Activated CD8-positive, alpha-beta memory T cell treated with anti-CD3 and anti-CD28 coated beads for 4 hours (primary cell): Measurements from ENCODE around the gene ZNF774.
"Not testable (repeated sequence)": the region's sequence is repeated elsewhere in the genome, so short reads cannot be mapped to it uniquely, and the experiment has no call there.

Experiments used
- DNase-seq, 2 donors: peaks; one replicate each; pipeline ENCODE4 v3.0.0-alpha.2; 2020; ENCODE audit warnings: low read depth in 2 of 2

ZNF774 gene

DNA sequence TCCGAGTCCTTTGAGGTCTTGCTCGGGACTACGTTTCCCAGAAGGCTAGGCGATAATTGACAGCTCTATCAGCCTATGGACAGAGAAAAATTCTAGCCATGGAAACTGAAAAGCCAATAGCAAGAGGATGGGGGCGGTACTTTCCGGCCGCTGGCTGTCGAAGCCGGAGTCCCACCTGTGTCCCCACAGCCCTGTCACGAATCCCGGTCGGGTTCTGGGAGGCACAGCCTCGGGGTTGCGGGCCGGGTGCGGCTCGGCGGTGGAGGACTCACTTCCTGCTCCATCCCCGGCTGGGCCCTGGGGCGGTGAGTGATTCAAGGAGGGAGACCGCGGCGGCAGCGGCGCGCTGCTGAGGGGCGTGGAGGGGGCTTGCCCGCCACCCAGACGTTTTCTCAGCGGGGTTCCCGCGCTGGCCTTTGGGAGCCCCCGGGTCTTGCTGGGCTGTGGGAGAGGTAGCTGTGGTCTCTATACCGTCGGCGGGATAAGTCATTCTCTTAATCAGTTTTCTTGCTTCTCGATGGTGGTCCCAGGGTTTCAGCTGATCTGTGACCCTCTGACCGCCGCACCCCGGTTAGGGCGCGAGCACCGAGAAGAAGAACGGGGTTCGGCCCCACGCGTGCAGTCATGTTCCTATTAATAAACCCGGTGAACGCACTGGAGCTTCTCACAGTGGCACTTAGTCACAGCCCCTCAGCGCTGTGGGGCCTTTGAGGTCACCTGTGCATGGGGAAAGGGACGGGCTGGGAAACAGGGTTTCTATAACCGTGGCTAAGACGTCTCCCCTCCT, at the start of gene ZNF774:
Gene ZNF774, plus strand, starts transcription at position 178 of the 787 bp plus-strand sequence. CDS start 2,377 bp downstream, outside the sequence.
- DNase-seq = peak; percentile 70 to 80

DNA sequence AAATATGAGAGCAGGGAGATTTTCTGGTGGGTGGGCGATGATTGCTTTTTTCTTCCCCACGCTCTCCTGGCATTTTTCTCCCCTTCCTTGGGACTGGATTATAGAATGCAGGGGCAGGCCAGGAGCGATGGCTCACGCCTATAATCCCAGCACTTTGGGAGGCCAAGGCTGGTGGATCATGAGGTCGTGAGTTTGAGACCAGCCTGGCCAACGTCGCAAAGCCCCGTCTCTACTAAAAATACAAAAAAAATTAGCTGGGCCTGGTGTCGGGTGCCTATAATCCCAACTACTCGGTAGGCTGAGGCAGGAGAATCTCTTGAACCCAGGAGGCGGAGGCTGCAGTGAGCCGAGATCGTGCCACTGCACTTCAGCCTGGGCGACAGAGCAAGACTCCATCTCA, 46.7 kb upstream of the ZNF774 start:
- not testable (repeated sequence) for DNase-seq

DNA sequence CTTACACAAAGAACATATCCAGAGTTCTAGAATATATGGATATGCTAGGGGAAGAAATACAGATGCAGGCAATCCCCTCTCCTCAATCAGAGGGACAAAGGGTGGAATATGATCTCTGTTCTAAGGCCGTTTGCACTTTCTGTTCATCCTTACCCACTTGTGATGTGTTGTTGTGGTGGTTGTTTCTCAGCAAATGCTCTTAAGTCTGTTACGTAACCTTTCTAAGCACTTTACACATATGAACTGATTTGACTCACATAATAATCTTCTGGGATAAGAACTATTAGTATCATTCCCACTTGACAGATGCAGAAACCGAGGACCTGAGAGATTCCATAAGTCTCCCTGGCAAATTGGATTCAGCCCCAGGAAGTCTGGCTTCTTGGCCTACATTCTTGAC, 46.2 kb upstream of the ZNF774 start:
- no peak for DNase-seq

DNA sequence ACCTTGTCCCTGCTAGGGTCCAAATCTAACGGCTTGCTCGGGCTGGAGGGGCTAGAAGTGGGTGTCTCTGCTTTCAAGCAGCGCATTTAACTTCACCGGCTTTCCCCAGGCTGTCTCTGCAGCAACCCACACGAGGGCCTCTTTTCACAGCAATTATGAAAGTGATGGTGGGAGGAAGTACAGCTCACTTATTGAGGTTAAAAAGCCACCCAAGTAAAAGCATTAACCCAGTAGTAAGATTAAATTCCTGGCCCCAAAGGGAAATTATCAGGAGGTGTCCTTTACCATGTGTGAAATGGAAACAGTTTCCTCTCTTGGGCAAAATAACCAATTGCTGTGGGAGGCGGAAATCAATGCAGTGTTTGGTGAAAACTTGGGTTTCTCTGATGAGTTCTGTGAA, 45.5 kb upstream of the ZNF774 start:
- DNase-seq = peak in 1 of 2 donors; percentile 16

DNA sequence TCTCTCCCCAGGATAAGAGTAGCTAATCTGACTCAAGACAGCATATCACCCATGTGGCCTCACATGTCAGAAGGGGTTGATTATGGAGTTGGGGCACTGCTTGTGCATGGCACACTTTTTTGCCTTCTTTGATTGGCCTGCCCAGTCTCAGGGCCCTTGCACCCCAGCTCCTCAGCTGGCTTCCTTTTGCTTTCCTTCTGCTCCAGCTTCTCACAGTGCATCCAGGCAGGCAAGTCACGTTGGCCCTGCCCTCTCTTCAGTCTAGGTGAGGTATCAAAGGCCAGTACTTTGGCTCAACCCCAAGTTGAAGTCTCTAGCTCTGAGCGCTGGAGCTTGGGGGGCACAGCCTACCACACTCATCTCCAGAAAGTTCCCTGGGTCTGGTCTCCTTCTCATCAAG, 44.4 kb upstream of the ZNF774 start:
- DNase-seq = no peak

DNA sequence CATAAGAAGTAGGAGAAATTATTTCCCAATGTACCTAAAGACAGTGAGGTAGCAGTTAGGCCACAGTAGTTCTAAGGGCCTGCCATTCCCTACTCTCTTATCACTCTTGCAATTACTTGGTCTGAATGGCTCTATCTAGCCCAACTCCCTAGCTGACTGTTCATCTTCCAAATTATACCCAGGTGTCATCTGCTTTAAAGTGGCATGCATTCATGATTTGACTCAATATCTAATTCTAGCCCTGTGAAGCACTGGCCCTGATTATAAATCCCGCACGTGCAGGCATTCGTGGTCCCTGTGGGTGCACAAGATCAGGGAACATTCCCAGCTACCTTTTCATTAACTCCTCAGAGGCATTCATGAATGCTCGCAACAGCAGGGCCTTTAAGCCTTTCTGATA, 43.1 kb upstream of the ZNF774 start:
- no peak for DNase-seq

DNA sequence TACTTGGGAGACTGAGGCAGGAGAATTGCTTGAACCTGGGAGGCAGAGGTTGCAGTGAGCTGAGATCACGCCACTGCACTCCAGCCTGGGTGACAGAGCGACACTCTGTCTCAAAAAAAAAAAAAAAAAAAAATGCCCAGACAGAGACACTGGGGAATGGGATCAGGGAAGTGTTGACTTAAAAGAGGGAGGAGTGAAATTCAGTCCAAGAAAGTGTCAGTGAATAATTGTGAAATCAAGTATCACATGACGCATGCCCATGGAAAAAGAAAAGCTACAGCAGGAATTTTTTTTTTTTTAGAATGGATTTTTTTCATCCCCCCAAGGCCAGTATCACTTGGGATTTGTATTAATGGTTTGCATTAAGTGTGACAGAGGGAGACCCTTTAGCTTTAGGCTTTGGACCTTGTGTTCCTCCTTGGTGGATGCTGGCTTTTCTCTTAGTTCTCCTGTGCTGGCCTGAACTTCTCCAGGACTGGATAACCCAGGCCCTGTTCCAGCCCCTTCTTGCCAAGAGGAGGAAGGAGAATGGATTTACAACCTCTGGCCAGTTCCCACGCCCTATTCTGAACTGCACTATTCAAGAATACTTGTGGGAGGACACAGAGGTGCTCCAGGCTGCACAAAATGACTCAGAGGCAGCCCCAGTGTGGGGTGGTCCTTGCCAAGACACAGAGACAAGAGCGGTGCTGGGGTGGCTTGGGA, 36.7 kb upstream of the ZNF774 start:
- no peak for DNase-seq

DNA sequence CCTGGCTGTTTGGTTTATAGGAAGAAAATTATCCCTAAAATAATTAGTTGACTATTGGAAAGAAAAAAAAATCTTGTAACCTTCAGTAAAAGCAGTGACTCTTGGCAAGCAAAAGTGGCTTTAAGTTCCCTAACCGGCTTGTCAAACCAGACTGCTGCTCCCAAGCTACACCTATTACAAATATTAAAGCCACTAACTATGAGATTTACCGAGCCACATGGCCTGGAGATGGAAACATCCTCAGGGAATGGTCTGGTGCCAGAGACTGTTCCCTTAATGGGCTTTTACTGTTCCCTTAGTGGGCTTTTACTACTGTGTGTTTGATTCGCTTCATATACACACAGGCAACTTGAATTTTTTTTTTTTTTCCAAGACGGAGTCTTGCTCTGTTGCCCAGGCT, 35.9 kb upstream of the ZNF774 start:
- no peak for DNase-seq

DNA sequence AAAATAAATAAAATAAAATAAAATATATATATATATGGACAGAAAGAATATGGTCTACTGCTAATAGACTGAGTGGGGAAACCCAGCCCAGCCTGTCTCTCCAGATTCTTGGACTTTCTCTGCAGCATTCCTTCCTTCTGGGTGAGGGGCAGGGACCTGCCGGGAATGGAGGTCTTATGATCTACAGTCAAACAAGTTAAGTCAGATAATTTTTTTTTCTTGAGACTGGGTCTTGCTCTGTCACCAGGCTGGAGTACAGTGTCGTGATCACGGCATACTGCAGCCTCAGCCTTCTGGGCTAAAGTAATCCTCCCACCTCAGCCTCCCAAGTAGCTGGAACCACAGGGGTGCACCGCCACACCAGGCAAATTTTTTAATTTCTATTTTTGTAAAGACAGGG, 33.5 kb upstream of the ZNF774 start:
- DNase-seq = no peak

DNA sequence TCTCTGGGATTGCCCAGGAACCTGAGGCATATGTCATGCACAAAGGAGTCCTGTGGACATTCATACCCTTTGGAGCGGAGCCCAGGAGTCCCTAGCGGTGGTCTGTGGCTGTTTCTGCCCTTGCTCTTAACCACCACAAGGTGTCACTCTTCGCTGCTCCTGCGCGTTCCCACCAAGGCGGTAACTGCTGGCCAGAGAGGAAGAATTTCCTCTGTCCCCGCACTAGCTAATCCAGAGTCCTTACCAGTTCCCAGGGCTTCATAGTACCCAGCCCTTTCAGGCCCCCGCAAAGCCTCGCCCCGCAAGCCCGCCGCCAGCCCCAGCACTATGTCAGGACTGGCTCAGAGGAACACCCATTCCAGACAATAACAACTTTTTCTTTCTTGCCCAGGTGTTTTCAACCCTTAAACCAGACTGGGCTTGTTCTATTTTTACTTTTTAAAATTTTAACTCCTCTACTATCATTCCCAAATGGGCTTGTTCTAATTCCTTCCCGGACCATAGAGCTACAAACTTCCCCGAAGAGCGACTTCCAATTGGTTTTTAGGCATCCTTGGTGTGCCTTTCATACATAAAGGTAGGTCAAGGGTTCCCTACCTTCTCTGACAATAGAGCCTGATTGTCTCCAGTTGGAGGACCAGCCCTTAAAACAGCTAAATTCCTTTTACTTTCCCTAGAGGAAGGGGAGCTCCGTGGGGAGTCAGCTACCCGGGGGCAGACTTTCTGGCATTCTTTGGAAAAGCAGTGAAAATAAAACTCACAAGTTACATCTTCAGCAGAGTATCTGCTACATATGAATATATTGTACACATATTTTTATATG, 31.8 kb upstream of the ZNF774 start:
- peak; percentile 30 to 35 for DNase-seq

DNA sequence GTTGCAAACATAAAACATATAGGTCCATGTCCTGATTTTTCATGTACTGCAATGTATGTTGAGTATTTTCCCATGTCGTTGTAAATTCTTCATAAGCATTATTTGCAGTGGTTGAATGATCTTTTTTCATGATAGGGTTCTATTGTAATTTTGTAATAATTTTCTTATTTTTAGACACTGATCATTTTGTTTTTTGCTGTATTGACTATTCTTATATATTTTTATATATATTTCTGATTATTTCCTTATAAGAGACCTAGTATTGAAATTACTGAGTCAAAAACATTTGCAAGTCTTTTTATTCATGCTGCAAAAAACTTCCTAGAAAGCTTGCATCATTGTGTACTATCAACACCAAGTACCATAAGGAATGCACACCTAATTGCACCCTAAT, 31.2 kb upstream of the ZNF774 start:
- DNase-seq = no peak

DNA sequence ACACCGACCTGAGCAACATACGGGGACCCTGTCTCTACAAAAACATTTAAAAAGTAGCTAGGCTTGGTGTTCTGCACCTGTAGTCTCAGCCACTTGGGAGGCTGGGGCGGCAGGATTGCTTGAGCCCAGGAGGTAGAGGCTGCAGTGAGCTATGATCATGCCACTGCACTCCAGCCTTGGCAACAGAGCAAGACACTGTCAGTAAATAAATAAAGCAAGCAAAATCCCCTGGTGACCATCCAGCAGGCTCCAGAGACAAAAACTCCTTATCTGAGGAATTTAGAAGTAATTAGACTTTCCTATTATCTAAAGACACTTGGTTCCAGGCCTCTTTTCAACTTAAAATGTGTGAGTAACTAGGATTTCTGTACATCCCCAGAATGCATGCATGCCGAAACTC, 29.5 kb upstream of the ZNF774 start:
- no peak for DNase-seq

DNA sequence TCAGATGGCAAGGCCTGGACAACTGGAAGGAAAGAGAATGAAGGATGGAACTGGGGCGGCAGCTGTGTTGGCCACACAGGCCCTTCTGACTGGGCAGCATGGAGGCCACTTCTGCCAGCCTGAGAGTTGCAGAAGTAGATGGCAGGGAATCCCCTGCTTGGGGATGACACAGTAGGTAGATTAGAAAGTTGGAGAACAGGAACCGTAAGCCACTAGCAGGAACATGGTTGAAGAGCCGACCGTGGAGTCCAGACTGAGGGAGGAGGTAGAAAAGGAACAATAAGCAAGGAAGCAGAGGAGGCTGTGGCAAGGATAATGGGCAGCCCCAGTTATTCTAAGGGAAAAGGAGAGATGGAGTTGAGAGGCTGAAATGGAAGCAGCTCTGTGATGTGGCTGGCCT, 26.4 kb upstream of the ZNF774 start:
- DNase-seq = no peak

DNA sequence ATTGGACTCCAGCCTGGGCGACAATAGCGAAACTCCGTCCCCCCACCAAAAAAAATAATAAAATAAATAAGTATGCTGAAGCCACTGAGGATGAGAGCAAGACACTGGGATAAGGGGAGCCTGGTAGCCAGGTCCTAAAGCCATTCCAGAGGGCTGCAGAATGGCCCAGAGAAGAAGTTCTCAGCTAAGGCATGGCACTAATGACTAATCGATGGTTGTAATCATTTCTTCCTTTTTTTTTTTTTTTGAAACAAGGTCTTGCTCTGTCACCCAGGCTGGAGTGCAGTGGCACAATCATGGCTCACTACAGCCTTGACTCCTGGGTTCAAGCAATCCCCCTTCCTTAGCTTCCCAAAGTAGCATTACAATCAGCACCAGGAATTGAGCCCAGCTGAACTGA, 25.6 kb upstream of the ZNF774 start:
- no peak for DNase-seq

DNA sequence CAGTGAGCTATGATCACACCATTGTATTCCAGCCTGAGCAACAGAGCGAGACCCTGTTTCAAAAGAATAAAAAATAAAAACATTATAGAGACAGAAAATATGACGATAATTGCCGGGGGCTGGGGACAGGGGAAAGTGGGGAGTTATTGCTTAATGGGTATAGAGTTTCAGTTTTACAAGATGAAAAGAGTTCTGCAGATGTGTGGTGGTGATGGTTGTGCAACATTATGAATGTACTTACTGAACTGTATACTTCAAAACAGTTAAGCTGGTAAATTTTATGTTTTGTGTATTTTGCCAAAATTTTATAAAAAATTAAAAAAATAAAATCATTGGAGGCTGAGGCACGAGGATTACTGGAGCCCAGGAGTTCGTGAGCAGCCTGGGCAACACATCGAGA, 24.8 kb upstream of the ZNF774 start:
- DNase-seq = no peak

DNA sequence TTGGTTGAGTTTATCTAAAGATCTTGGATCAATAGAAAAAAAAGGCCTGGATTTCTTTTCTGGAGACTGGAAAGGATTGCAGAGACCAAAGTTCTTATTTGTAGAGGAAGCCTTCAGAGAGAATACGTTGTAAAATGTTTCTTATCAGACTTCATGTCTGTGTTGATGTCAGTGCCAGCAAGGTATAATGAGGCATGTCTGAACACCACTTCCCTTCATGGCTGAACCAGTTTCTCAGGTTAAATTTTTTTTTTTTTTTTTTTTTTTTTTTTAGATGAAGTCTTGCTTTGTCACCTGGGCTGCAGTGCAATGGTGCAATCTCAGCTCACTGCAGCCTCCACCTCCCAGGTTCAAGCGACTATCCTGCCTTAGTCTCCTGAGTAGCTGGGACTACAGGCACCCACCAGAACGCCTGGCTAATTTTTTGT, 17.8 kb upstream of the ZNF774 start:
- DNase-seq = no peak

DNA sequence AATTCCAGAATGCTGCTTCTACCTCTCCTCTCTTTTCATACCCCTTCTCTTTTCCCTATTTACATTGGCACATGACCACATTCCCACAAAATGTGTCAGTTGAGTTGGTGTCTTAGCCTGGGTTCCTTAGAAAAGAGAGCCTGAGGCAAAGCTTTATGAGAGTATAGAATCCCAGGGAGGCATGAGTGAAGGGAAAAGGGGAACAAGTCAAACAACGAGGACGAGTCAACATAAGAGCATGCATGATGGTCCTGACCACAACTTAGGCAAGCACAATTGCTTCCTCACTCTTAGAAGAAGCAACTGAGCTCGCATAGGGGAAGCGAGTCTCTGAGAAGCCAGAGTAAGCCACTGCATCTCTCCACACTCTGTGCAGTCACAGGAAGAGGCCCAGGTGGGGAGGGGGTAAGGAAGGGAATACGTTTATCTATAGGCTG, 15.4 kb upstream of the ZNF774 start:
- no peak for DNase-seq

DNA sequence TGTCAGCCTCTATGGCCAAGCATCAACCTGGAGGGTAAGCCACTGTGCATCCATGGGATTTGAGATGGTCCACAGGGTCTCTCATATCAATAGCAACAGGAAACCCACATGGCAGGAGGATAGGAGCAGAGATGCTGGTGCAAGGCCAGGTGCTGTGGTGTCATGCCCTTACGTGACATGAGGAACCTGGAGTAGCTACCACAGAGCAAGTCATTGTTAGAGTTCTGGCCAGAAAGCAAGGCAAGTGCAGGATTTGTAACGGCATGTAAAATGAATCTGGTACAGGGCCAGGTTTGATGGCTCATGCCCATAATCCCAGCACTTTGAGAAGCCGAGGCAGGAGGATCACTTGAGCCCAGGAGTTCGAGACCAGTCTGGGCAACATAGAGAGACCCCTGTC, 14.8 kb upstream of the ZNF774 start:
- no peak for DNase-seq

DNA sequence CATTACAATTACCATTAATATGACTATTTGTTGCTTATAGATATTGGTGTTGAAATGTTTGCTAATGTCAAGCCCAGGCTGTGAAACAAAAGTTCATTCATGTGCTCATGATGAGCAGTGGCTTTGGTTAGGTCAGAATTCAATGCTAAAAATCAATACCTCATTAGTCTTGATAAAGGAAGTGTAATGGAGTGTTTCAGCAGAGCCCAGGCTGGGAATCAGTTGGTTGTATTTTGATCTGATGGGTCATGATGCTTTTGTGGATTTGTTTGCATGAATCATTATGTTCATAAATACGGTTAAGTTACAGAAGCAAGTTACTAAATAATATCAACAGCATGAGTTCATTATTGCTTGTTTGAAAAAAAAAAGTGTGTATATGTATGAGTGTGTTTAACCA, 13.6 kb upstream of the ZNF774 start:
- no peak for DNase-seq

DNA sequence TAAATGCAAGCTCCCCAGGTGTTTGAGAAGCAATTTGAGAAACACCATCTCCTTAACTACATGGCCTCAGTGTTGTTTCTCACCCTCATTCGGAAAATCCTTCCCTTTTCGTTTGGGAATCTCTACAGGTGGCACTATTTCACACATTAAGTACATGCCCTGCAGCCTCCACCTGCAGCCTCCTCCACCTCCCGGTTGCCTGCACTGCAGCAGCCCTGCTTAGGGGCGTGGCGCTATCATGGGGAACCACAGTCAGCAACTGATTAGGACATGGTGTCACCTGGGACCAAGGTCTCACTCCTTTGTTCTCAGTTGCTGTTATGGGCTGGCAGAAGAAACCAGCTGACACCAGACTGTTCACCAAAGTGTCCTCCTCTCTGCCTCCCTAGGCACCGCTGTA, 11.7 kb upstream of the ZNF774 start:
- no peak for DNase-seq

DNA sequence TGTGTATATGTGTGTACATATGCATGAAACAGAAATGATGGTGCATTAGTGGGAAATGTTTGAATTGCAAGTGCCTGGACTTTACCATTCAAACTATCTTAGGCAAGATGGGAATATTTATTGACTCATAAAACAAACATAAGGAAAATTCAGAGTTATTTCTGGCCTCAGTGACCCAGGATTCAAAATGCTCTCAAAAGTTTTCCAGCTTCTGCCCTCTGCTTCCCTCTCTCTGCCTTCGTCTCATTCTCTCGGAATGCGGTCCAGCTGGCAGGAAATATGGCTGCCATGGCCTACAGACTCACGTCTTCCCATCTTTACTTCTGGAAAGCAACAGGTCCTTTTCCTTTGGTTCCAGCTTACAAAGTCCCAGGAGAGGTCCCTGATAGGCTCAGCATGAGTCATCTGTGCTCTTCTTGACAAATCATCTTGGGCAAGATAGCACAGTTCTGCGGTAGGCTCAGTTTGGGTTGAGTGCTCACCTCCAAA, 8.7 kb upstream of the ZNF774 start:
- no peak for DNase-seq

DNA sequence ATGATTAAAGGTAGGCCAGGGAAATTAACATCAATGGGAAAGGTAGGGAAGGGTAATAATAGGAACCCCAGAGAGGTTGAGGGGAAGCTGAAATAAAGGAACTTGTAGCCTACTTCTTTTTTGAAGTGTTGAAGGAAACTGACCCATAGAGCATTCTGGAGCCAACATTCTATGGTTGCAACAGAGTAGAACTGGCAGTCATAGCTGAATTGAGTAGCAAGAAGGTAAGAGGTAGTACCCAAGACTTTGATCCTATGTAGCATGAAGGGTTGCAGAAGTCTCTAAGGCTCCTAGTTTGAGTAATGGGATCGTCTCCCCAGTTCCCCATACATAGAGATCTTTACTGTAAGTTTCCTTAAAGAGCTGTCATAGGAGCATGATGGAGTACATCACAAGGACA, 7.4 kb upstream of the ZNF774 start:
- DNase-seq = no peak
